ENCODE results near the gene RSL1D1.
A peak's percentile ranks its signal among the peaks of the same experiment; 100 is the strongest.
"Not testable (repeated sequence)": the region's sequence is repeated elsewhere in the genome, so short reads cannot be mapped to it uniquely, and the experiment has no call there.

The RSL1D1 gene

DNA sequence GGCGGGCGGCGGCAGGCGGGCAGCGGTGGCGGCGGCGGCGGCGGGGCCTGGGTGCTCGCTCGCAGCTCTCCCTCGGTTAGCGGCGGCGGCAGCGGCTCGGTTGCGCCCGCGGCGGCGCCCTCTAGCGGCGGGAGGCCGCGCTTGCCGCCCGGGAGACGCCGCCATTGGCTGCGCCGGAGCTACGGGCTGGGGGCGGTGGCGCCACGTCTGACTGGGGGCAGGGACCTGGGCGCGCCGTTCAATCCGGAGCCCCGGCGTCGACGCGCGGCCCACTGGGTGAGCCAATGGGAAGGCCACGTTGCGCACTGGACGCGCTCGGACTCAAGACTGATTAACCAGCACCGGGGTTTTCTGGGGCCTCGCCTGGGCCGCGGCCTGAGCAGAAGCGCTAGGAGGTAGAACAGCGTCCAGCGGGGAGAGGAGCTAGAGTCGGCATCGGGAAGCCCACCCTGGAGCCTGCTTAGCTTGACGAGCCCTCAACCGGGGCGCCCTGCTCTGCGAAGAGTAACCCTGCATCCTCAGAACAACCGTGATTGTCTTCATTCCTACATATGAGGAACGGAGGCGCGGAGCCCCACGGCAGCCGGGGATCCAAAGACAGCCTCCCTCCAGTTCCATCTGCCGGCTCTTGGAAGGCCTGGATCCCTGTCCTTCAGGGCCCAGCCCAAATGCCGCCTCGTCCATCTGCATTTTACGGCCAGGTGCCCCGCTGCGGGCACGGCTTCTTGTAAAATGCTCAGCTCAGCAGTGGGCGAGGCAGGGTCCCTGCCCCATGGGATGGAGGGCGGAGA lies 54.0 kb downstream of the RSL1D1 start, which contains the start of gene ZC3H7A:
Gene ZC3H7A (minus strand): TSS at position 93 of the 791 bp plus-strand sequence. CDS start 14,904 bp downstream, outside the sequence.
- peak; percentile 91 for DNase-seq

- DNase-seq = no peak
Measured at GRCh38 chr16:11796227-11797165, 54.8 kb downstream of the RSL1D1 start.

DNA sequence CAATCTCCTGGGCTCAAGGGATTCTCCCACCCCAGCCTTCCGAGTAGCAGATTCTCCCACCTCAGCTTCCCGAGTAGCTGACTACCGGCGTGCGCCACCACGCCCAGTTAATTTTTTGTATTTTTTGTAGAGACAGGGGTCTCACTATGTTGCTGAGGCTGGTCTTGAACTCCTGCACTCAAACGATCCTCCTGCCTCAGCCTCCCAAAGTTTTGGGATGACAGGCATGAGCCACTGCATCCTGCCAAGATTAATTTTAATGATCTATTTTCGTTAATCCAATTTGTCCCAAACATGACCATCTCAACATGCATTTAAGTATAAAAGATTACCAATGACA lies 55.5 kb downstream of the RSL1D1 start:
- DNase-seq = no peak

DNA sequence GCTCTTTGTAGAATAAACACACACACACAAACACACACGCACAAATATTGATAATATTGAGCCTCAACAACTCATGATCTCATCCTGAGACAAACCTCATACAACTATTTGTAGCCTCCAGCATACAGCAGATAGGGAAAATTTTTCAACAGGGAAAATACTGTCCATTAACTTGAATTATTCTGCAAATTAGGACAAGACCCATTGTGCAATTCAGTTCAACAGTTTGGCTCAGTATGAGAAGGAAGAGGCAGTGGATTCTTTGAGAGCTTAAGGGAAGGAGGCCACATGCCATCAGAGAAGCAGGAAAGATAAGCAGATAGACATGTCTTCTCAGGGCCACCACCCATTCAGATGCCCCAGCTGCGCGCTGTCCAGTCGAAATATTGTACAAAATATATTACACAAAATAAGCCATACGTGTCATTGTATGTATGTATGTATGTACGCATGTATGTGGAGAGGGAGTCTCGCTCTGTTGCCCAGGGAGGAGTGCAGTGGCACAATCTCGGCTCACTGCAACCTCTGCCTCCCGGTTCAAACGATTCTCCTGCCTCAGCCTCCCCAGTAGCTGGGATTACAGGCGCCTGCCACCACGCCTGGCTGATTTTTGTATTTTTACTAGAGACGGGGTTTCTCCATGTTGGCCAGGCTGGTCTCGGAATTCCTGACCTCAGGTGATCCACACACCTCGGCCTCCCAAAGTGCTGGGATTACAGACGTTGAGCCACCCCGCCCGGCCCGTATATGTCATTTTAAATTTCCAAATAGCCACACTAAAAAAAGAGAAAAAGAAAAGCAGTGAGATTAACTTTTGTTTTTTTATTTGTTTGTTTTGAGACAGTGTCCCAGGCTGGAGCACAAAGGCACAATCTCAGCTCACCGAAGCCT lies 56.1 kb downstream of the RSL1D1 start:
- DNase-seq = no peak

DNA sequence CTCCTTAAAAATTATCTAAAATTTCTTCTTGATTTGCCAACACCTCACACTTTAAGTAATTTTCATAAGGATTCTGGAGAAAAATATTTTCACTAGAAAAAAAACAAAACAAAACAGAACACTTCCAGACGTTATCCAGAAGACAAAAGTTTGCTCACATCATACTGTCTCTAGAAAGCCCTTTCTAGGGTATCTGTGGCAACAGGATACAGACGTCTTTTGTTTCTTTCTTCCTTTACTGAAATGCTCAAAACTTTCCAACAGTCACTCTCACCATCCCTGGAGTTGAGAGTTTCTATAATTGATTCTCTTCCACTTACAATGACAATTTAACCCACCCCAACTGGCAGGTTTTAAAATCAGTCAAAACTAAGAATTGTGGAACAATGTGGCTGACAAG lies 56.9 kb downstream of the RSL1D1 start:
- no peak for DNase-seq

DNA sequence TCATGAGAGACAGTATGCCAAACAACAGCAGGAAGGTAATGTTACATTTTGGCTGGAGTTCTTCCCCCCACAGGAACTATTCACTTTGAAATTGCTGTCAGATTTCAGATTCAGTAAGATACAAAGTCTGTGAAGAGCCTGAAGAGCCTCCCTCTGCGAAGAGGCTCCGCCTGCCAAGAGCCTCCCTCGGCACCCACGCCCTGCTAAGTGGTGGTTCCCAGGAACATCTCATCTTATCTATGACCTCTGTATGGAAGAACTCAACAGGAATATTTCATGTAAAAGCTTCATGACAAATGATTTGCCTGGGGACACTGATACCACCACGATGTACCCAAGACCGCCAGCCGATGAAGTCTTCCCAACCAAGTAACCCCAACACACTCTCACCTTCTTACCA lies 57.5 kb downstream of the RSL1D1 start:
- DNase-seq = no peak

DNA sequence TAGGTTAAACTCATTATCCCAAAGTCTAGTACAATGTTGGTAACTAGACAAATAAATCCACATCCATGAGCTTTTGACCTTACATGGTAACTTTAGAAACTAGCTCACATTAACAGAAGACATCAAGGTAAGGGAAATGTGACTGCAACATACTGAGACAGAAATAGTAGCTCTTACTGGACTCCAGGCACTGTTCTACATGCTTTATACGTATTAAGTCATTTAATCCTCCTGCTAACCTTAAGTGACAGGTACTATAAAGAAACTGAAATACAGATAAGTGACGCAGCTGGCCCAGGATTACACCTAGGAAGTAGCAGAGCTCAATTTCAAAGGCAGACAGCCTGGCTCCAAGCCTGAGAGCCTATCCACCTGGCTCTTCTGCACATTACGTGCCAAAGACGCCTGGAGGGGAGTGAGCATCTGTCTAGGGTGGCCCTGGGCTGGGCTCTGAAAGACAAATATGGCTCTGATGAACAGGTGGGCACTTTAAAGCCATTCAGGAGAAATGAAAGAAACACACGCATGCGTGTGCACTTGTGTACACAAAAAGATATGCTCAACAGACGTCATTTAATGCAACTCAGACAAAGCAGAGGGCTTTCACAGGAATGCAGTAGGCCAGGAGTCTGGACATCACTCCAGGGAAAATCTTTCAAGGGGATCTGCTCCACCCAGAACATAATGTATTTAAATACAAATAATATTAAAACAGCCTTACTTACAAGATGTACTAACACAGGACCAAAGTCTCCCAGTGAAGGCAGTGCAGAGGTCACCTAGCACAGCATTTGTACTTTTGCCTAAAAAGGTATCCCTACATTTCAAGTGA lies 58.7 kb downstream of the RSL1D1 start:
- no peak for DNase-seq

DNA sequence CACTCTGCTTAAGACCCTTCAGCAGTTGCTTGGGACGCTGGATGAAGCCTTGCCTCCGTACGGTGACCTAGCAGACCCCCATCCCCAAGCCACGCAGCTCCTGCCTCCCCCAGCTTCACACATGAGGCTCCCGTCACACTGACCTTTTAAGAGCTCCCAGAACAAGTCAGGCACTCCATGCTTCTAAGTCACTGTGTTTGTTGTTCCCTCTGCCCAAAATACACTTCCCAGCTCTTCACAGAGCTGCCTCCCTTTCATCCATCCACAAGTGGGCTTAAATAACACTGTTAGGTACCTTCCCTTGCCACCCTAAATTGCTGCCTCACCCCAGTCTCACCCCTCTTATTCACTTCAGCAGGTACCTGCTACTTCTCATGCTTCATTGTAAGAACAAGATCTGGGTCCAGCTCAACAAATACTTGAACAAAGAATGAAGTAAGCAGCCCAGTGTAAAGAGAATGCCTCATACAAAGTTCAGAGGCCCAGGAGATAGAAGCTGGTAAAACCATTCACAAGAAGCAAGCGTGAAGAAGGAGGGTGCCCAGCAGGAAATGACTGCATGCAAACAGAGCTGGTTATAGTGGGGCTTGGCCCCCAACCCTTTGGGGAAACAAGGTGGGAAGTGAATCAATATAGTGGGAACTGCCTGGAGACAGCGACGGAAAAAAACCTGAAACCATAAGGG lies 60.1 kb downstream of the RSL1D1 start:
- DNase-seq = no peak

DNA sequence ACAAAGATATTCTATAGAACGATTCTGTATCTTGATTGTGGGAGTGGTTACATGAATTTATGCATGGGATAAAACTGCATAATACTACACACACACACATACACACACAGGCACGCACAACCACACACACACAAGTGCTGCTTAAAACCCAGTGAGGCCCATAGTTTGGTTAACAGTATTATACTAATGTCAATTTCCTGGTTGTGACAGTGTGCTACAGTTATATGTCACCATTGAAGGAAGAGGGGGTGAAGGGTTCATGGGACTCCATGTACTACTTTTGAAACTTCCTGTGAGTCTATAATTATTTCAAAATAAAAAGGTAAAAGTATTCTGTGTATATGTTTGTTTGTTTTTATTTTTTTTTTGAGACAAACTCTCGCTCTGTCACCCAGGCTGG lies 62.4 kb downstream of the RSL1D1 start:
- DNase-seq = no peak

- DNase-seq = not testable (repeated sequence)
Measured at GRCh38 chr16:11784980-11785599, 66.3 kb downstream of the RSL1D1 start.

- not testable (repeated sequence) for DNase-seq
Measured at GRCh38 chr16:11784381-11784780, 67.0 kb downstream of the RSL1D1 start.

DNA sequence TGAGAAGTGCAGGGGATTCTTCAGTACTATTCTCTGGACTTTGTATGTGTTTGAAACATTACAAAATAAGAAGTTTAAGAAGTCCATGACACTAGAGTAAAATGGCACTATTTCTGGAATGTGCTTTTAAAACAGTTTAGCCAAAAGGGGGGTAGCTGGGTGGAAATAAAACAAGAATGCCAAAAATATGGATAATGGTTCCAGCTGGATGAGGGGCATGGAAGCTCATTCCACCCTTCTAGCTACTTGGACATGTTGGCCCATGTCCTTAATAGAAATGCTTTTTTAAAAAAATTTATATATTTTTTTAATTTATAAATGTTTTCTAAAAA lies 67.3 kb downstream of the RSL1D1 start:
- no peak for DNase-seq
